ENCODE measurements around the gene ARHGAP10. TPM values are rescaled to one million over a fixed set of nuclear protein-coding genes. Genes with fewer than 3 reads are reported as not detected.

ARHGAP10 gene
- total RNA-seq, 1 donor from 2014 or later: 4.8 TPM

DNA sequence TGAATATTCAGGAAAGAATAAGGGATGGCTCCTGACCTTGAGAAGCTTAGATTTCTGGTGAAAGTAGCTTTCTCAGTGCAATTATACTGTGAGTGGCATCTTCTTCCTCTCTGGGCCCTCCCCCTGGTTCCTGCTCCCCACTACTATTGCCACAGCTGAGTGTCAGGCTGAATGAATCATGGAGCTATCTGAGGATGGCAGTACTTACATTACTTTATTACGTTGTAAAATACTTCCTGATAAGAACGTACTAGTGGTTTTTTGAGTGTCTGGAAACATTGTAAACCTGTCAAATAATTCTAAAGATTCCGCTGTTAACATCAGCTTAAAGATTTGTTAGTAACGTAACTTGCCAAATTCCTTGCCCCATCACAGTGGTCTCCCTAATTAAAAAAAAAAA is 36.2 kb downstream of the ARHGAP10 start:
- peak; percentile 43 to 91 for DNase-seq (ENCODE audit: low read depth in 2 of 2)

DNA sequence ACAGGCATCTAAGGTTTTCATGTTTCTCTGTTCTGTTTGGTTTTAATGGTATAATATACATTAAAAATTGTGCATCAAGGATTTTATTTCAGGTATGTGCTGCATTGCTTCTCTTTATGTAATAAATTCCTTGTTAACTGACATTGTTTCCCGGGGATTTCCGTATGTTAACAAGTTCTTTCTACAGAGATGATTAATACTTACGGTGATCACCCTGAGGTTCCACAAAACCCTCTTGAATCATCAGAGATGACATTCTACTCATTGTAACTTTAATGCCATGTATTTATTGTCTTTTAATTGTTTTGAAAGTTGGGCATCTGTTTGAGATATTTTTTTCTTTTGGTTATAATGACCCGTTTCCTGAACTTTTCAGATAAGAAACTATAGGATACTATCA is 37.5 kb downstream of the ARHGAP10 start:
- DNase-seq (ENCODE audit: low read depth in 2 of 2): peak in 1 of 2 donors; percentile 84

- no peak for DNase-seq (ENCODE audit: low read depth in 2 of 2)
Measured at GRCh38 chr4:147770831-147771230, 38.9 kb downstream of the ARHGAP10 start.

GRCh38 chr4:147772056-147772455 is 40.2 kb downstream of the ARHGAP10 start:
- DNase-seq (ENCODE audit: low read depth in 2 of 2): peak in 1 of 2 donors; percentile 26

DNA sequence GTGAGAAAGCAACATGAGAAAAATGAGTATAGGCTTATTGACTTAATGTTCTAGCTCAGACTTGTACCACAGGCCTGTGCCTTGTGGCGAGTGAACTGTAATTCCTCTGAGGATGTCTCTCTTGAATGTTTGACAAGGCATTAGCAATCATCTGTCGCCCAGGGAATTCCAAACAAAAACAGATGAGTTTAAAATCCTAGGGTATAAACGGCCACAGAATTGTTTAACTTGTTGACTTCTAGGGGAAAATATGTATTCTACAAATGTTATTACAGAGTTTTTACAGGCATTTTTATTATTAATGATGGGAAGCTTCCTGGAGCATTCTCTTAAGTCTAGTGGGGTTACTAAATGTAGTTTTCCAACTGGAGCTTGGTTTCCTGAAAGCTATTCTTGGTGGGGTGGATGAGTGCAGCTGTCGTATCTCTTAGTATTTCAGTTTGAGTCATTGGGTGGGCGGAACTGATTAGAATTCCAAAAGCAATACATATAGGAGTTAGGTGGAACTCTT is 40.6 kb downstream of the ARHGAP10 start:
- DNase-seq (ENCODE audit: low read depth in 2 of 2): peak; percentile 73 to 97

GRCh38 chr4:147773261-147774184 is 41.6 kb downstream of the ARHGAP10 start:
- peak; percentile 51 to 77 for DNase-seq (ENCODE audit: low read depth in 2 of 2)

GRCh38 chr4:147776716-147777115 is 44.8 kb downstream of the ARHGAP10 start:
- DNase-seq (ENCODE audit: low read depth in 2 of 2): no peak

DNA sequence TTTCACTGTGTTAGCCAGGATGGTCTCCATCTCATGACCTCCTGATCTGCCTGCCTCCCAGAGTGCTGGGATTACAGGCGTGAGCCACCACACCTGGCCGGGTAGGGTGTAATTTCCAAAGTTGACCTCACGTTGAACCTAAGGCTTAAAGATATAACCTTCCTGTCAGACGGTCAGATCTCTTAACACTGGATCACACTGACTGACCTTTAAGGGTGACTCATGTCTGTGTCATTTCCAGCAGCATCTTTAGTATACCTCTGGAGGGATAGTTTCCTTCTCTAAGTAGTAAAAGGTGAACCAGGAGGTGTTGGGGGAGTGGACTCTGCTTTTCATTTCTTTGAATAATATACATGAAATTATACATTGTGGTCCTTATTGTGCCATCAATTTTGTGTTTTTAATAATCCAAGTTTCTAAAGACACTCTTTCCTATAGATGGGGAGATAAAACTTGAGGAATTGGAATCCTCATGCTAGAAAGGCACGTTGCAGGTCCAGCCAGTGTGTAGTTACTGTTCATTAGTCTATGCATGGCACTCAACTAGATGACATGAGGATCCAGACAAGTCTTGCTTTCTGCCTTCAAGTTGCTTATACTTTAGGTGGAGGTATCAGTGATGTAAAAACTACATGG is 45.7 kb downstream of the ARHGAP10 start:
- peak in 1 of 2 donors; percentile 52 for DNase-seq (ENCODE audit: low read depth in 2 of 2)

DNA sequence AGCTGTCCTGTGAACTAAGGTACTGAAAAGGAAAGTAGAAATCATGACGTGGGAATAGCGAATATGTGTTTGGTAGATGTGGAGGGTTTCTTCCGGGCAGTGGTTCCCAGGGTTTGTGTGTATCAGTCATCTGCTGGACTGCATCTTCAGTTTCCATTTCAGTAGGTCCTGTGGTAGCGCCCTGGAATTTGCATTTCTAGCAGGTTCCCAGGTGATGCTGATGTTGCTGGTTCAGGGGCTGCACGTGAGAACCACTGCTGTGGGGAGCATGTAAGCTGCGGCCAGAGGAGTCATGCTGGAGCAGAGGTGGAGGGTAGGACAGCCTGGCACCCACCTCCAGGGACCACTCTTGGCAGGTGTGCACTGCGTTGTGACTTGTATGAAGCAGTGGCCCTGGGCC is 47.1 kb downstream of the ARHGAP10 start:
- no peak for DNase-seq (ENCODE audit: low read depth in 2 of 2)

- DNase-seq (ENCODE audit: low read depth in 2 of 2): no peak
Measured at GRCh38 chr4:147779451-147779850, 47.6 kb downstream of the ARHGAP10 start.

DNA sequence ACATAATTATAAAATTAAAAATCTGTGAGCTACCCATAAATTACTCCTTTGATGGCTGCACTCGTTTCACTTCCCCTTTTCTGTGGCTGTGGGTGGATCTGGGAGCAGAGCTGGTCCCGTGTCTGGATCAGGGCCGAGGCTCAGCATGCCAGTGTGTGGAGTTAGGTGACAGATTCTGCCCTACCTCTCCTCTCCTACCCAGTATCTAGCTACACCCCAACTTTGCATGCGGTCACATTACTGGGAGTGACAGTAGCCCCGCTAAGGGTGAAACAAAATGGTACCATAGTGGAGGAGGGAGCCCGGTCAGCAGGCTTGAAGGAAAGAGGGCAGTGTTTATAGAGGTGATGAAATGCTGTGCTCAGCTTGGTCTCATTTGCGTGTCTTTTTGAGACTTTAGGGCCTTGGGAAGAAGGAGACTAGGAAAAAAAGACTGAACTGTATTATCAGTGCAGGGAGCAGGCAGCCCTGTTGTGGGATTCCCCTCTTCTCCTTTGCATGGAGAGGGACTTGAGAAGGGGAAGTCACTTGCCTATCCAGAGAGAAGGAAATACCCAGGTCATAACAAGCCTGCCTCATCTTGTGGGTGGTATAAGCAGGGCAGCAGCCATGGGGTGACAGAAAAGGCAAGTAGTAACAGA is 48.4 kb downstream of the ARHGAP10 start:
- no peak for DNase-seq (ENCODE audit: low read depth in 2 of 2)

- peak; percentile 31 to 51 for DNase-seq (ENCODE audit: low read depth in 2 of 2)
Measured at GRCh38 chr4:147782087-147782781, 50.3 kb downstream of the ARHGAP10 start.

- no peak for DNase-seq (ENCODE audit: low read depth in 2 of 2)
Measured at GRCh38 chr4:147785129-147785528, 53.2 kb downstream of the ARHGAP10 start.

DNA sequence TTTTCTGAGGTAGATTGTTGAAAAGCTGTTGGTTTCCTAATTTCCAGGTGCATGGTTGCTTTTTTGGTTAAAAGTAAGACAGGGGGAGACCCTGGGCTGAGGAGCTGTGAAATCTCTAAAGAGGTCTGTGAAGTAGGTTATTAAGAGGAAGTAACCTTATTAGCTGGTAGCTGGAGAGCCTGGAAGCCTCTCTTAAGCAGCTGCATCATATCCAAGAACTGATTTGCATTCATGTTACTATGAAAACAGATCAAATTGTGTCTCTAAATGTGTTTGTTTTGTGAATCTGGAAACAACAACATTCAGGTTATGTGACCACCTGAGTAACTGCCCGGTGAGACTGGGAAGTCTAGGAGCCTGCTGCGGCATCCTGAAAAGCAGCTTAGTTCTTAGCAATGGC is 54.1 kb downstream of the ARHGAP10 start:
- DNase-seq (ENCODE audit: low read depth in 2 of 2): no peak

DNA sequence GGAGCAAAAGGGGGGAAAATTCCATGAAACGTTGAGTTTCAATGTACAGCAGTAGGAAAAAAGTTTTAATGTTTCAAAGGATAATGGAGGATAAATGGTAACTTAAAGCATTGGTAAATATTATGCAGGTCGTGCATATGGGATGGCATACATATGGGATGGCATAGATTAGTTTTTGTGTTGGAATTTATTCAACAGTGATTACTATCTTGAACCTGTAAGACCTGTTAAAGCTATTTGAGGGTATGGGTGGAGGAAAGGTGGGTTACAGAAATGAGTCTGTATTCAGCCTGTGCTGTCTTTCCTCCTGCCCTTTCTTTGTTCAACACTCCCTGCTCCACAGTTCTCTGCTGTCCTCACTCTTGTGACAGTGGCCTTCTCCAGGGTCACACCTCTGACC is 54.6 kb downstream of the ARHGAP10 start:
- DNase-seq (ENCODE audit: low read depth in 2 of 2): no peak

DNA sequence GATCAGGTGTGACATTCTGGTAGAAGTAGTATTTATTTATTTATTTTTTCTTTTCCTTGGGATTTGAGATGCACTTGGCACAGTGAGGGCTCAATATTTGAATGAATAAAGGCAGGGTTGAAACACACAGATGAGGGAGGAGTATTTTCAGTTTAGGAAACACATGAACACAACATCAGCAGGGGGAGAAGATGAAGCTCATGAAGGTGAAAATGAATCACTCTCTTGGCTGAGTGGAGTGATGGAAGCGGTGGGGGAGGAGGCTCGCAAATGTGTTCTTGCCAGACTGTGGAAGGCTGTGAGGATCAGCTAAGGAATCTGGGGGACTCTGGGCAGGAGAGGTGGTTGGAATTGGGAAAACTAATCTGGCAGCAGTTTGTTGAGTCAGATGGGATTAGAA is 55.3 kb downstream of the ARHGAP10 start:
- peak in 1 of 2 donors; percentile 37 for DNase-seq (ENCODE audit: low read depth in 2 of 2)

GRCh38 chr4:147788791-147789190 is 56.9 kb downstream of the ARHGAP10 start:
- DNase-seq (ENCODE audit: low read depth in 2 of 2): no peak

DNA sequence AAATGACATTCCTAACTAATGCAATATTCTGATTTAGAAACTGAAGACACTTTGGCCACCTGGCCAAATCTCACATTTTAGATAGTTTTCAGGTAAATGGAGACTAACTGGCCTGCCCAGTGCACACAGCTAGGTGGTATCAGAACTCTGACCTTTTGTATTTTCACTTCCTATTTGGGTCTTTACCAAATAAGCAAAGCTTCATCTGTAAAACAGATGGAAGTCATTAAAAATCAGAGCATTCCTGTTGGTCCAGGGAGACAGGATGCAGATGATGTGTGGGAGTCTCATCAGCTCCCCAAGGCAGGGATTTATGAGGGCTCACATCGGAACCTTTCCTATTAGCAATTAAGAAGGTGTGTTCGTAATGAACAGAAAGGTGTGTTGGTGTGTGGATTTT is 57.7 kb downstream of the ARHGAP10 start:
- DNase-seq (ENCODE audit: low read depth in 2 of 2): no peak

- no peak for DNase-seq (ENCODE audit: low read depth in 2 of 2)
Measured at GRCh38 chr4:147790412-147790811, 58.5 kb downstream of the ARHGAP10 start.

- DNase-seq (ENCODE audit: low read depth in 2 of 2): no peak
Measured at GRCh38 chr4:147791341-147791740, 59.5 kb downstream of the ARHGAP10 start.

- no peak for DNase-seq (ENCODE audit: low read depth in 2 of 2)
Measured at GRCh38 chr4:147791865-147792264, 60.0 kb downstream of the ARHGAP10 start.
